ENCODE measurements around the gene FBXW8. TPM values are rescaled to one million over a fixed set of nuclear protein-coding genes. Genes with fewer than 3 reads are reported as not detected.
A peak's percentile ranks its signal among the peaks of the same experiment; 100 is the strongest.

The FBXW8 gene
- total RNA-seq, 1 donor from 2014 or later, result 6.8 TPM

- no peak for DNase-seq (ENCODE audit: low read depth in 2 of 2)
Measured at GRCh38 chr12:117037289-117038022, 126.7 kb downstream of the FBXW8 start.

- no peak for DNase-seq (ENCODE audit: low read depth in 2 of 2)
Measured at GRCh38 chr12:117038023-117038680, 127.4 kb downstream of the FBXW8 start.

GRCh38 chr12:117038919-117039318 lies 128.2 kb downstream of the FBXW8 start:
- DNase-seq (ENCODE audit: low read depth in 2 of 2), result no peak

GRCh38 chr12:117039891-117040309 lies 129.2 kb downstream of the FBXW8 start:
- no peak for DNase-seq (ENCODE audit: low read depth in 2 of 2)

- no peak for DNase-seq (ENCODE audit: low read depth in 2 of 2)
Measured at GRCh38 chr12:117040496-117040895, 129.7 kb downstream of the FBXW8 start.

GRCh38 chr12:117041798-117042170 lies 131.0 kb downstream of the FBXW8 start:
- DNase-seq (ENCODE audit: low read depth in 2 of 2), result no peak

- no peak for DNase-seq (ENCODE audit: low read depth in 2 of 2)
Measured at GRCh38 chr12:117042171-117042842, 131.6 kb downstream of the FBXW8 start.

GRCh38 chr12:117042862-117043261 lies 132.1 kb downstream of the FBXW8 start:
- DNase-seq (ENCODE audit: low read depth in 2 of 2), result no peak

GRCh38 chr12:117044311-117044710 lies 133.6 kb downstream of the FBXW8 start:
- DNase-seq (ENCODE audit: low read depth in 2 of 2), result no peak

GRCh38 chr12:117044790-117045159 lies 134.0 kb downstream of the FBXW8 start:
- no peak for DNase-seq (ENCODE audit: low read depth in 2 of 2)

GRCh38 chr12:117045160-117046010 lies 134.6 kb downstream of the FBXW8 start:
- DNase-seq (ENCODE audit: low read depth in 2 of 2), result no peak

- no peak for DNase-seq (ENCODE audit: low read depth in 2 of 2)
Measured at GRCh38 chr12:117046011-117046369, 135.2 kb downstream of the FBXW8 start.

GRCh38 chr12:117046425-117046824 lies 135.7 kb downstream of the FBXW8 start:
- no peak for DNase-seq (ENCODE audit: low read depth in 2 of 2)

- no peak for DNase-seq (ENCODE audit: low read depth in 2 of 2)
Measured at GRCh38 chr12:117046861-117047530, 136.2 kb downstream of the FBXW8 start.

- peak; percentile 15 to 42 for DNase-seq (ENCODE audit: low read depth in 2 of 2)
Measured at GRCh38 chr12:117047810-117048584, 137.2 kb downstream of the FBXW8 start.

GRCh38 chr12:117048585-117048904 lies 137.8 kb downstream of the FBXW8 start:
- no peak for DNase-seq (ENCODE audit: low read depth in 2 of 2)

- no peak for DNase-seq (ENCODE audit: low read depth in 2 of 2)
Measured at GRCh38 chr12:117049295-117049694, 138.5 kb downstream of the FBXW8 start.

- DNase-seq (ENCODE audit: low read depth in 2 of 2), result no peak
Measured at GRCh38 chr12:117050060-117050459, 139.3 kb downstream of the FBXW8 start.

GRCh38 chr12:117051380-117051779 lies 140.6 kb downstream of the FBXW8 start:
- no peak for DNase-seq (ENCODE audit: low read depth in 2 of 2)

GRCh38 chr12:117052386-117053049 lies 141.8 kb downstream of the FBXW8 start:
- no peak for DNase-seq (ENCODE audit: low read depth in 2 of 2)
